Stimulated activated CD8-positive, alpha-beta memory T cell treated with anti-CD3 and anti-CD28 coated beads, Interleukin-4, amount 100 ng/mL, for 48 hours (primary cell): ENCODE data around the gene SLC29A4.

Experiments
- DNase-seq: peaks from one replicate; pipeline ENCODE4 v3.0.0-alpha.2; 2020

Gene SLC29A4

GRCh38 chr7:5332579-5332978 is 49.8 kb downstream of the SLC29A4 start:
- no peak for DNase-seq

DNA sequence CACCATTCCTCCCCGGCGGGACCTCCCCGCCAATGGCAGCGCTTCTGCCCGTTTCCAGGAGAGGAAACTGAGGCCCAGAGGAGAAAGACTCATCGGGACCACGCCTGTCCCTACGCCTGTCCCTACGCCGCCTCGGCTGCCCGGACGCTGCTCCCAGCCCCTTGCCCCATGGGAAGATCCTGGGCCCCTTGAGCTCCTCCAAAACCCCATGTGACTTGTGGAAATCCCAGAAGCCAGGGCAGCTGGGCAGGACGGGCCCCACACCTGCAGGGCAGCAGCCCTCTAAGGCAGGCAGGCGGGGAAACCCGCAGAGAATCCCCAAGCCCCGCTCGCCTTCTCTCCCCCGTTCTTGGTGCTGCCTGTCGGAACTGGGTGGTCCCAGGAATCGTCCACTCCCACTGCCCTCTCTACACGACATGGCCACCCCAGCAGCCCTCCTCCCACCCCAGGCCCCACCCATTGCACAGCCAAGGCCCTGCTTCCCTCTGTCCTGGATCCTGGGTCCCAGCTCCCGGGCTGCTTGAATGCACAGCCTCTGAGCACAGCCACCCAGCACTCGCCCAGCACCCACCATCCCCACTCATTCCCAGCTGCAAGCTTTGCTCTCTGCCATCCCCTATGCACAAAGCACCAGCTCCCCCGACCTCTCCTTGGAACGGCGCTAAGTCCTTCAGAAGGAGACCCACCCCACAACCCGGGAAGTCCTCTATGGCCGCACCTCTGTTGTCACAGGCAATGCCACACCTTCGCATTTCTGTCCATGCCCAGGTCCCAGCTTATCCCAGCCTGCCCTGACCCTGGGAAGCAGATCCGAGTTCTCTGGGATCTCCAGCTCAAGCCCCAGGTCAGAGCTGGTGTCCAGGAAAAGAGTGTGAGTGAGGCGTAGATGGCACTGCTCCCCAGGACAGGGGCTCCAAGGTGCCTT is 50.6 kb downstream of the SLC29A4 start:
- DNase-seq: no peak

- DNase-seq: no peak
Observed at GRCh38 chr7:5334671-5335070, 51.9 kb downstream of the SLC29A4 start.

- no peak for DNase-seq
Observed at GRCh38 chr7:5337047-5337446, 54.3 kb downstream of the SLC29A4 start.

- no peak for DNase-seq
Observed at GRCh38 chr7:5339955-5340354, 57.2 kb downstream of the SLC29A4 start.

- DNase-seq: no peak
Observed at GRCh38 chr7:5342631-5343030, 59.9 kb downstream of the SLC29A4 start.

DNA sequence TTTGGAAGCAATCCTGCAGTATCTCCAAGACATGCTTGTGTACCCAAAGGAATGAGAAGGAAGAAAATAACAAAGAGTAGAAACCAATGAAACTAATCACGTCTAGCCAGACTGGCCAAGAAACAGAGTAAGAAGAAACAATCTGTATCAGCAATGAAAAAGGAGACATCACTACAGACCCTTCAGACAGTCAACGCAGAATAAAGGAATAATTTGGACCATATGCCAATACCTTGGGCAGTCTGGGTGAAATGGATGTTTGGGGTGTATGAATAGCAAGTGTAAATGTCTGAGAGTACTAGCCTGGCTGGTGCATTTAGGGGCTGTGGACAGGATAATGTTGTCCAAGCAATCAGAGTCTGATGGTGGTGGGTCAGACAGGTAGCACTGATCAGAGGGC is 61.1 kb downstream of the SLC29A4 start:
- no peak for DNase-seq

- no peak for DNase-seq
Observed at GRCh38 chr7:5344342-5344741, 61.6 kb downstream of the SLC29A4 start.

GRCh38 chr7:5345171-5345570 is 62.4 kb downstream of the SLC29A4 start:
- no peak for DNase-seq

- DNase-seq: no peak
Observed at GRCh38 chr7:5345671-5346070, 62.9 kb downstream of the SLC29A4 start.

DNA sequence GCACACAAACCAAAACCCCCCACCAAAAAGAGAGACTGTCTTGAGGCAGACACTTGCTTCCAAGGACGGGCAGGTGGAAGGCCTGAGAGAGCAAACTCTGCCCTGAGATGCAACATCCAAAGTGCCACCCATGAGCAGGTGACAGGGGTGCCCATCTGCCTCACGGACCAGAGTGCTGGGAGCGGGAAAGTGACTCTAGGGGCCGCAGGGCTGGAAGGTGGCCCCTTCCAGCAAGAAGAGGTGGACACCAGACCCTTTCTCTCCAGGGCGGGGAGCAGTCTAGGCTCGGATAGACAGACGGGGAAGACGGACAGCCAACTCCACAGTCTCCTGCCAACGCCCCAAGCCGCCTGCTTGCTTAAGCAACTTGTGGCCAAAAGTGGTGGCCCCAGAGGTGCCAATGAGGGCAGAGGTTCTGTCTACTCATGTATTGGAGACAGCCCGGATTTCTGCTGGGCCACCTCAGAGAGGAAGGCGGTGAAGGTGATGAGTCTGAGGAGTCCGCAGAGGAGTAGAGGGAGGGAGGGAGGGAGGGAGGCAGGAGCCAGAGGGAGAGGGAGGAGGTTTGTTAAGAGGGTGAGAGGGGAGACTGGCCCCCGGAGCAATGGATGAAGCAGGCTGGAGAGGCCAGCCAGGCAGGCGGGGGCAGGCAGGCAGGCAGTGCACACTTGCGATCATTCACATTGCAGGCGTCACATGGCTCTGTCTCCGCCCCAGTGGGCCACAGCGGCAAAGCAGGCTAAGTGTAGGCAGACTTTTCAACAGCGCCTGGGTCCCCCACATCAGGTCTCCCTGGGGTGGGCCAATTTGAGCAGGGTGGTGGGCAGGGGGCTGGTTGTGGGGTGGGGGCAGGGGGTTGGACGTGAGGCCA is 65.6 kb downstream of the SLC29A4 start:
- no peak for DNase-seq

- DNase-seq: no peak
Observed at GRCh38 chr7:5349005-5349380, 66.2 kb downstream of the SLC29A4 start.

DNA sequence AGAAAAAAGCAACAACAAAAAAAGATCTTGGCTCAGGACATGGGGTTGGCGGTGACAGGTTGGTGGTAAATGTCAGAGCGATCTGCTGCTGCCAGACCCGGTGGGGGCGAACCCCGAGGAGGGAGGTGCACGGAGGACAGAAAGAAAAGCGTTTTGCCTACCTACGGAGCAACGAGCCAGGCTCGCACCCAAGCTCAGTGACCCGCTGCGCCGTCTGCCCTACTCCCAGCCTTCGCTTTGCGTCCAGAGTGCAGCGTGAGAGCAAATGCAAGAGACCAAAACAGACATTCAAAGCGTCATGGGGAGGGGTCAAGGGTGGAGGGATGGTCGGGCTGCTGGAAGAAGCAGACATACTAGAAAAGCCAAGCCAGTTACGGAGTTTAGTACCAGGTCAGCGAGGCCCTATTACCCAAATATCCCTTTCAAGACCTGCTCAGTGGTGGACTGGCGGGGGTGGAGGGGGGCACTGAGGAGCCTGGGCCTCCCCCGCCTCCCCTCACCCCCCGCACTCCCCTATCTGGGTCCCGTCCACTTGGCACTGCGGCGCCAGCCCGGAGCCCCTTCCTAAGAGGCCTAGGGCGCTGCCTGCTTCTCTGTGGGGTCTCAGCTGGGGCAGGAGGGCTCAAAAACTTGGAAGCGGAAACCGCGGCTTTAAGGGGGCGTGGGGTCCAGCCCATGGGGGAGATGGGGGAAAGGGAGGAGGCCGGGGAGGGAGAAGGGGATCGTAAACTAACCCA is 66.9 kb downstream of the SLC29A4 start:
- no peak for DNase-seq

- DNase-seq: no peak
Observed at GRCh38 chr7:5350174-5350463, 67.4 kb downstream of the SLC29A4 start.

GRCh38 chr7:5350600-5351385 is 68.0 kb downstream of the SLC29A4 start:
- DNase-seq: no peak

- no peak for DNase-seq
Observed at GRCh38 chr7:5351507-5352265, 68.9 kb downstream of the SLC29A4 start.

DNA sequence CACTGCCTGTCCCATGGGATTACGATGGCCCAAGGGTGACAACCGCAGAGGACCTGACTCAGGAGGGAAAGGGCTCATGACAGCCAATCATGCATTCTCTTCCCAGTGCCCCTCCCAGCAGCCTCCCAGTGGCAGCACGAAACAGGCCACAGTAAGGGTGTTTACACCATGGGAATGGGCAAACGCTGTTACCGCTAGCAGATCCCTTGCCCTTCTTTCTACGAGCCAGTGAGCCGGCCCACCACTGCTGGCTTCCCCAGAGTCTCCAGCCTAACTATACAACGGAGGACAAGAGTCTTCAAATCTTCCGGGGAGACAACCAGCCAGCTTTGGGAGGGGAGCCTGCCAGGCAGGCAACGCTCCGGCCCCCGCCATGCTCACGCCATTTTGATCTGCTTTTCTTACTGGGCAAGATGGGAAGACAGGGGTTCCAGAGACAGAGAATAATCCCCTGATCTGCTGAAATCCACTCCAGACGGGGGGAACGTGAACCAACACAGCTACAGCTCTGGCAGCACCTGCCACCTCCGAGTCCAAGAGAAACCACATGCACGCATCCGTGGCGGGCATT is 69.8 kb downstream of the SLC29A4 start:
- no peak for DNase-seq

GRCh38 chr7:5354460-5355232 is 71.9 kb downstream of the SLC29A4 start:
- no peak for DNase-seq
